RKO (cell line): ENCODE measurements around the gene GALT.

Experiments
- DNase-seq: peaks from one replicate; pipeline ENCODE4 v3.0.0-alpha.2; 2016; ENCODE audit warnings: low spot score

The GALT gene

DNA sequence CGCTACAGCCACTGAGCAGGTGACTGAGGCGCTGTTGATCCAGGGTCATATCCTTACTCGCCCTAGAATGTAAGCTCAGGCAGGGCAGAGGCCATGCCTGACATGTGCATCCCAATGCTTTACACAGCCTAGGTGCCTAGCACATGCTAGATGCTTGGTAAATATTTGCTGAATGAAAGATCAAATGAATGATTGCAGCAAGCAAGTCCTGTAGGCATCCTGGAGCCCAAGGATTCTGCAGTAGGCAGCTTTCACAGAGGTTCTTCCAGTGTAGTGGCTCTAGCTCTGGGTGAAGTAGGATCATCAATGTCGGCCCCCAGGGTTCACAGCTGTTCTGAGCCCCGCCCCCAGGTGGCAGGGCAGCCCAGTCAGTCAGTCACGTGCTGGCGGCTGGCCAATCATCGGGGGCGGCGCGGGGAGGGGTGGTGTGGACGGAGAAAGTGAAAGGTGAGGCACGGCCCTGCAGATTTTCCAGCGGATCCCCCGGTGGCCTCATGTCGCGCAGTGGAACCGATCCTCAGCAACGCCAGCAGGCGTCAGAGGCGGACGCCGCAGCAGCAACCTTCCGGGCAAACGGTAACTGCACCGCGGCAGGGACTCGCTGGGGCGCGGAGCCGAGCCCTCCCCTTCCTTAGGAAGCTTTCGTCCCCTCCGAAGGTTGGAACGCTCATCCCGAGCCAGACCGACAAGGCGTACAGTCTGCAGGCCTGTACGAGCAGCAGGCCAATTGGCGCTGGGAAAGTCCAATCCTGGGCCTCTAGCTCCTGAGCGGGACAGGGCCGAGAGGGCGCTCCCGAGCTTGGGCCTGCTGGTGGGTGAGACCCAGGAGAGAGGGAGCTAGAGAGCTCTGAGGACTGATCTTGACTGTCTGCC is at the start of gene GALT:
GALT (plus strand) TSS at position 465 of the 873 bp plus-strand sequence; CDS start at position 495, 30 bp downstream.
- peak; percentile 87 for DNase-seq

DNA sequence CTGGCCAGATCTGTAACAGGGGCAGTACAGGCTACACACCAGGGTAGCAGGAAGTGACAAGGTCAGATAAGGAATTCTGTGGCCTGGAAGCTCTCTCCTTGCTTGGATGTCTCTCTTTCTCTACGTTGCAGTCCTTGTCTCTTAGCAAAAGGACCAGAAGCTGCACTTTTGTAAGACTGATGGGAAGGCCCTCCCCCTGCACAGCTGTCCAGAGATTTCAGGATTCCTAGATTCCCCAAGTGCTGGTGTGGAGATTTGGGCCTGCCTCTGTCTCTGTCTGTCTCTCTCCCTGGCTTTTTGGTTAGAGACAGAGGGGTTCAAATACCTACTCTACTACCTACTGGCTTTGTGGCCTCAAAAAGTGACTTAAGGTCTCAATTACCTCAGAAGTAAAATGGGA is 46.9 kb upstream of the GALT start:
- DNase-seq = no peak

DNA sequence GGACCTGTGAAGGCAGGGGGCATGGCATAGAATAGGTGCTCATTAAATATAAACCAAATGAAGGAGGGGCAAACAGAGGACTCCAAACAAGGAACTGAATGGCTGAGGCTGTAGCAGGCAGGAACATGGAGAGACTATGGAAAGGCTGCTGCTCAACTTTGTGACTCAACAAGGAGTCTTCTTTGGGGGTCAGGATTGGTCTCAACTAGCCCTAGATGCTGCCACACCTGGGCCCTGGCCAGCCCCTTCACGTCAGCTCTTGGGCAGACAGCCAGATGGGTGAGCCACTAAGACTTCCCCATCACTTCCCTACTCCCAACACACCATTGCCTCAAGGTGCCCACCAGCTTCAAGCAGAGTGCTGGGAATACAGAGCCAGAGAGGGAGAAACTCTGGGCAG is 45.6 kb upstream of the GALT start:
- DNase-seq = no peak

DNA sequence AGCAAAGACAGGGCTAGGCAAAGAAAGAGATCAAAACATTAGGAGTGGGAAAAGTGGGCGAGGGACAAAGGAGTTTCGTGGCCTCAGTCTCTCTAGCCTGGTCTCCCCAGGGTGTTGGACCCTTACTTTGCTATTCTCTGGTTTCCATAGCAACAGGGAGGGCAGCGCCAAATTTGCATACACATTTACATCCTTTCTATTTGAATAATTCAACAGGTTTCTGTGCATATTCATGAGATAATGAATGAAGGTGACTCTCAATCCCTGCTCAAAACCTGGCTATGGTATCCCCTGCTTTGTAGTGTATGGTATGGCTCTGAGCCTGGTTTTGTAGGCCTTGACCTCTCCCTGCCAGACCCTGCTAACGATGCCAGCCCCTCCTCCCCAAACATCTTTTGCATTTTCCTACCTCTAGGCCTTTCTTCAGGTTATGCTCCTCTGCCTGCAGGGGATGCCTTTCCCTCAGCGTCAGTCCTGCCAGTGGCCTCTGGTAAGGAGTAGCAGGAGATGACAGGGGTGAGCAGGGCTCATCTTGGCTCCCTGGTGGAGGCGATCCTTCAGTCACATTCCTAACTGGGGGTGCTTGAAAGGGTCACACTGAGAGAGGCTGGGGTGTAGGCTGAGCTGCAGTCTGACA is 44.4 kb upstream of the GALT start:
- no peak for DNase-seq

DNA sequence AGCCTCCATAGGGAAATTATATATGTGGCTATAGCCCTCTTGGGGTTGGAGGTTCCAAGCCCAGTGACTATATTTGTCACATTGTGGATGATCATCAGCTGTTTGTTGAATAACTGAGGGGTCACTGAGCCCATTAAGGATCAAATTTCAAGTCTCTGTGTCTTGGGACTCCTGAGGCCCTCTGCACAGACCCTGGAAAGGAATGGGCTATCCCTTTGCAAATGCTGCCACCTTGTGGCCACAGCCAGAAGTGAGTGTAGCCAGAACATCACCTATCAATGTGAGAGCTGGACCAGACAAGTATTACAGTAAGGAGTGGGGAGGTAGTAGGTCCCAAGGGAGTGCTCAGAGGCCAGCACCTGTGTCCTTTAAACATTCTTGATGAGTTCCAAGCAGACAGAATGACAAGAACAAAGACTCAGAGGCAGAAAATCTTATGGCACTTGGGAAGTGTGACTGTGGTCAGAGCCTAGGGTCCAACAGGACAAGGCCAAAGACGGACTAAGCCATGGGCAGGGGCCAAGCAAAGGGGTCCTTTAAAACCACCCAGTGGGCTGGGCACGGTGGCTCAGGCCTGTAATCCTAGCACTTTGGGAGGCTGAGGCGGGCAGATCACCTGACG is 42.8 kb upstream of the GALT start:
- peak; percentile 68 for DNase-seq

DNA sequence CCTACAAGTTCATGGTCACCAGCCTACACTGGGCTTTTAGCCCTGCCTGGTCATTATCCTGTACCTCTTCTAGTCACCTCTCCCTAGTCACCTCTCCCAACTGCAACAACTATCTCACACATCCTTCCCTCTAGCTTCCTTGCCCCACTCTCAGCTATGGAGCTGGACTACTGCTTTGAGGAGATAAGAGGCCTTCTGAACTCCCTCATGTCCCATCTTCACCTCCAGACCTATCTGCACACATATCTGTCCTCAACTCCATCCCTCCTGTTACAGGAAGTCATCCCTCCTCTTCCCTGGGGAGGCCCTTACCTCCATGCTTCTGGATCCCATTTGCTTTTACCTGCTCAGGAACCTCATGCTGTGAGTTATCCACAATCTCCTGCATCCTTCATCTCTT is 40.3 kb upstream of the GALT start:
- no peak for DNase-seq

DNA sequence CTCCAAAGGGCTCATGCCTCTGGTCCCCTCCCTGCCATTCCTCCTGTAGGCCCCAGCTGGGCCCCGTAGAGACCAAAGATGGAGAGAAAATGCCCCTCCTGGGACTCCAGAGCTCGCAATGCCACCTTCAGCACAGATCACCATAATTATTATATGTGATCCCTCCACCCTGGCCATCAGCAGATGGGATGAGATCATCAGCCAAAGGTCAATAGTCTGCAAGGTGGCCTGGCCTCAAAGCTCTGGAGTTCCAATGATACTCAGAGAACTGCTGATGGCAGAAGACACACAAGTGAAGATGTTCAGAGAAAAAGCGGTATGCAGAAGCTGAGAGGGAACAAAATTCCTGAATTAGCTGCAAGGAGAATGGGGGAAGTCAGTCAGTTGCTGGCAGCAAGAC is 39.6 kb upstream of the GALT start:
- DNase-seq = no peak

DNA sequence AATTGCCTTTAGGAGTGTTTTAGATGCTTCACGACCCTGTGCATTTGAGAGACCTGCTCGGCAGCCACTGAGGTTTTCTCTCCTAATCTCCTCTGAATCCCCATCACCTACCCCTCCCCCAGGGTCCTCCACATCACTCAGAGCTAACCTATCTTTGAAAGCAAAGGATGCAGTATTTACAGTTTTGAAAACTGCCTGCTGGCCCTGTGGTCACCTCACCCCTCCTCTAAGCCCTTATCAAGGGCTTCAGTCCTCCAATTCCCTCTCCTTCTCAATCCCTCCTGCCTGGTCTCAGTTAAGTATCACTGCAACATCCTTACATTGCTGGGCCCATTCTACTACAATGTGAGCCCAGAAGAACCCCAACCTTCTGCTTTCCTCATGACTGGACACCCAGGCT is 39.1 kb upstream of the GALT start:
- no peak for DNase-seq

DNA sequence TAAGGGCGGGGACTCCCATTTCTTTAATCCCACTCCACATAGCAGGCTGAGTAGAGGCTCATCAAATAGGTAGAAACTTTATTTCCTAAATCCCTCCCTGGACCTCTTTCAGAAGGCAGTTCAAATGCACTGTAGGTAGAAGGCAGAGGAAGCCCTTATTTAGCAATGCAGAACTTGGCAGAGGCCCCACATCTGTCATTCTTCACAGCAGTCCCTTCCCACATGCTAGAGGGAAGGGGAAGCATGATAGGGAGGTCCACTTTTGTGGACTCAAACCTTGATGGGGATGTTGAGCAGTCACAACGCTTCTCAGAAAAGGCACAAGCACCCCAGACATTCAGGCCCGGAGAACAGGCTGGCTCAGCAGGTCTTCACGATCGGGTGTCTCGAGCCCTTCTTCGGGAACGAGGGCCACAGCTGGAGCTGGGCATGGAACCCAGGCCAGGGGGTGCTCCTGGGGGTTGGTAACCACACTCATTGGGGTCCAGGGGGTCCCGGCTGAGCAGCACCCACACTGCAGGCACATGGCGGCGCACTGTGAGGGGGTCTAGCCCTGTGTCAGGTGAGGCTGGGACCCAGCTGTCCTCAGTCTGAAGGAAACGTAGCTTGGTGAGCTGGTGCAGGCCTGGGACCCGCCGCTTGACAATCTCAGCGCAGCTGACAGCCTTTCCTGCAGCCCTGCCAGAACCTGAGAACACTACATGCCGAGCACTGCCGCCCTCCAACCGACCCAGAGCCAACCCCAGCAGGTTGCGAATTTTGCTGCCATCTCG is 35.9 kb upstream of the GALT start:
- no peak for DNase-seq

DNA sequence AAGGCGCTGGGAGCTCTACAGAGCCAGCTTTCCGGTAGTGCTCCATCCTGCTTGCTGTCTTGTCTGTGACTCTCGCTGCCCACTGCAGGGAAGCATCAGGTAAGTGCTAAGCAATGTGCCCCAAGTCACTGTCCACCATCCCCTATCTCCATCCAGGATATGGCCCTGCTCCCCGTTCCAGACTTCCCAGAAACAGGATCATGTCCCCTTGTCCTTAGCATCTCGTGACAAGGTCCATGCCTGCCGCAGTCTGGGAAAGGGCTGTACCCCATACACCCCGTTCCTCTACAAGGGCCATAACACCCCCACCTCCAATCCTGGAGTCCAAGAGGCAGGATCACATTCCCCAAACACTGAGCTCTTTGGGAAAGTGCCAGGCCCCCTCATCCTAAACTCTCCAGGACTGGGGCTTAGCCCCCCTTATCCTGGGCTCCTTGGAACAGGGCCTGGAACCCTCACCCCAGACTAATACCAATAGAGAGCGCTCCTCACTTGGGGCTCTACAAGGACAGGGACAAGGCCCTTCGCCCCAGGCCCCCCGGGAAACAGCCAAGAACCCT is 35.1 kb upstream of the GALT start:
- no peak for DNase-seq

DNA sequence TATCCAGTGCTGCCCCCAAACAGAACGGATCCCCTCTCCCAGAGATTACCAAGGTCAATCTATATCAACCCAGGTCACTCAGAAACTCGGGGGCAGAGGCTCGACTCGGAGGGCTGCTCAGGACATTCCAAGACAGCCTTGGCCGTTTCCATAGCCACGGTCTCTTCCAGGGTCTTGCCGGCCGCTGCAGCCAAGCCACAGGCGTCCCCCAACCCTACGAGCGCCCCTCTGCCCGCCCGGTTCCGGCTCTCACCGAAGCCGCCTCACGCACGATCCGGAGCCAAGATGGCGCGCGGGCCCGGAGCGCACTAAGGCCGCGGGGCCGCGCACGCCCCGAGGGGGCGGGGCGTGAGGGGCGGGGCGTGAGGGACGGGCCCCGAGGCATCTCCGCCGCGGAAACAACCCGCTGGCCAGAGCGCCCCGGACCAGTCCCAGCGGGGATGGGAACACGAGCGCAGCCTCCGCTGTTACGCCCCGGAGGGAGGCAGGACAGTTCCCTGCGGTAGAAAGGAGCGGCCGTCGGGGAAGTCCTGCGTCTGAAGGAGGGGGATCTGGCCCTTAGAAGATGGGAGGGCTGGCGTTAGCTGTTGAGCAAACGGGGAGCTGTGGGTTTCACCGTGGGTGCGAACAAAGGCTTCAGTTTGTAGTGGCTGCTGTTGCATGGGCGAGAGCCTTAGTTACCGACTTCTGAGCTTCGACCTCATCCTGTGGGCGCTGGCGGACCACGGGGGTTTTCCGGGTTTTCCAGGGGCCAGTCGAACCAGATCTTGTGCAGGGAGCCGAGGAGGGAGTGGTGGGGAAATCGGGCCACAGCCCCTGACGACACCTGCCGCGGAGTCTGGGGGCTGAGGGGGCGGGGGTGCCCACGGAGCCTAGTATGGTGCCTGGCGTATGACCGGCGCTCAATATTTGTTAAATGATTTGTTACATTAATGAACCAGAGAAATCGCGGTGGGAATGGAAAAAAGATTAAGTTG is 34.4 kb upstream of the GALT start, which contains the start of gene RPP25L:
RPP25L (minus strand) TSS at position 287 of the 977 bp plus-strand sequence. CDS start 801 bp downstream, outside the sequence.
- peak; percentile 86 for DNase-seq

DNA sequence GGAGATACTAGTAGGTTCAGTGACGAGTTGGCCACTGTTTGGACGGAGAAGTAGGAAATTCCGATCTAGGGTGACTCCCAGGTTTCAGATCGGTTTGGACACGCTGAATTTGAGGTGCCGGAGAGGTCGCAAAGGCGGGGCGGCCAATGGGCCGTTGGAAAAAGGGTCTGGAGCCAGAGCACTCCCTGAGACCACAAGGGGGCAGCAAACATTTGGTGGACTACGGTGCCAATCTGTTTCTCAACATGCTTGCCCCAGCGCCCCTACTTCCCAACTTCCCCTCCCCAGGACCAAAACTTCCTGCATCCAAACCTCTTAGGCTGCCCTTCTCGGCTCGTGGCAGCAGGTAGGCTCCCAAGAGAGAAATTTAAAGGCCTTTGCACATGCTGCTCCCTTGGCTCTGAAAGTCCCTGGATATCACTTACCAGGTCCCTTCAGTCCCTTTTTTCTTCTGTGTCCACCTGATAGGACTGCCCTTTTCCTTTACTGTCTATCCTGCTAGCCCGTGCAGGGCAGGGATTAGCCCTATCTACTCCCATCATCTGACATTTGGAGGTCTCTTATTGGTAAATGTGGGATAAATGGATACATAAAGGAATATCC is 33.6 kb upstream of the GALT start:
- DNase-seq = peak; percentile 87

DNA sequence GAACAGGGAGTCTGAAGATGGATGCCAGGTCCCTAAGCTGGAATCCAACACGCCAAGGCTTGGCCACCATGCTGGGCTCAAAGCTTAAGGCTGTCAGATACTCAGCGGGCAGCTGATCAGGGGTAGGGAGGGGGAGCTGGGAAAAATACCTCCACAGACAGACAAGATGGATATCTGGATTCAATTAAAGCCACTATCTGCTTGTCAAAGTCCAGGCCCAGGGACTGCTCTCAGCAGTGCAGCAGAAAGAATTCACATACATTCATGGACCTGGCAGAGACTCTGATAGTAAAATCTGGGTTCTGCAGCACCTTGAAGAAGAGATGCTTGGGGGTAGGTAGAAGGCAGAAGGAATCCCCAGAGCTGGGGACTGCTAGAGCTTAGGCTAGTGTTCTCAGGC is 31.3 kb upstream of the GALT start:
- DNase-seq = no peak

DNA sequence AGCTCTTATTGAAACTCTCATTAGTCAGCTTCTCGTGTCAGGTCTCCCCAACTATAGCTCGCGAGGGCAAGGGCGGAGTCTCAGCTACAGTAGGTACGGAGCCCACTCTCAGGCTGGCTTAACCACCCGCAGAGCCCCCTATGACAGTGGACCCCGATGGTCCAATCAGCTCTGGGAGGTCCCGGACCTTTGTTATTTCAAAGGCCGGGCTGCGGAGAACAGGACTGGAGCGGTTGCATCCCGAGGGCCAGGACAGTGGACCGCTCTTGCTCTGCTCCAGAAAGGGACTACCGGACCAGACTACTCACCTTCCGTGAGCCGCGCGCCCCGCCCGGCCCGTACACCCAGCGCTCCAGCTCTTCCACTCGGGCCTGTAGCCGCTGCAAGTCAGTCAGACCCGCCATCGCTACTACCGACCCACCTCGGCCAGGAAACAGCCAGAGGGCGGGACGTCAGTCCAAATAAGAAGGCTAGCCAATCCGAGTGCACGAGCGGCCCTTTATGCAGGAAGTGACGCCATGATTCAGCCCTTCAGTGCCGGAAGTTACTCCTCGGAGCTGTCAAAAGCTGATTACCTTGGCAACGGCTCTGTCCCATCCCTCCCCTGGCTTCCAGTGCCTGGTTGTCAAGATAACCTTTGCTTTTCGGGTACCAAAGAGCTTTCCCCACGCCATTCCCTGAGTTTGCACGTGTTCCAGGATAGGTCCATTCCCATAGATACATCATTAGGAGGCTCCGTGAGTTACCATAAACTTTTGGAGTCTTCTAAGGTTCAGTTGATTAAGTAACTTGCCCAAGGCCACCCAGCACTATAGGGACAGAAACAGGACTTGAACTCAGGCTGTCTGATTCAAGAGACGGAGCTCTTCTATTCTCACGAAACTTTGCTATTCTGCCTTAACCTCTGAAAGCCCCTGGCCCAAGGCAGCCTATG is 26.1 kb upstream of the GALT start, which contains the start of gene DCTN3:
DCTN3 (minus strand) TSS at position 435 of the 934 bp plus-strand sequence; CDS start at position 404, 31 bp downstream.
- DNase-seq = peak; percentile 97

DNA sequence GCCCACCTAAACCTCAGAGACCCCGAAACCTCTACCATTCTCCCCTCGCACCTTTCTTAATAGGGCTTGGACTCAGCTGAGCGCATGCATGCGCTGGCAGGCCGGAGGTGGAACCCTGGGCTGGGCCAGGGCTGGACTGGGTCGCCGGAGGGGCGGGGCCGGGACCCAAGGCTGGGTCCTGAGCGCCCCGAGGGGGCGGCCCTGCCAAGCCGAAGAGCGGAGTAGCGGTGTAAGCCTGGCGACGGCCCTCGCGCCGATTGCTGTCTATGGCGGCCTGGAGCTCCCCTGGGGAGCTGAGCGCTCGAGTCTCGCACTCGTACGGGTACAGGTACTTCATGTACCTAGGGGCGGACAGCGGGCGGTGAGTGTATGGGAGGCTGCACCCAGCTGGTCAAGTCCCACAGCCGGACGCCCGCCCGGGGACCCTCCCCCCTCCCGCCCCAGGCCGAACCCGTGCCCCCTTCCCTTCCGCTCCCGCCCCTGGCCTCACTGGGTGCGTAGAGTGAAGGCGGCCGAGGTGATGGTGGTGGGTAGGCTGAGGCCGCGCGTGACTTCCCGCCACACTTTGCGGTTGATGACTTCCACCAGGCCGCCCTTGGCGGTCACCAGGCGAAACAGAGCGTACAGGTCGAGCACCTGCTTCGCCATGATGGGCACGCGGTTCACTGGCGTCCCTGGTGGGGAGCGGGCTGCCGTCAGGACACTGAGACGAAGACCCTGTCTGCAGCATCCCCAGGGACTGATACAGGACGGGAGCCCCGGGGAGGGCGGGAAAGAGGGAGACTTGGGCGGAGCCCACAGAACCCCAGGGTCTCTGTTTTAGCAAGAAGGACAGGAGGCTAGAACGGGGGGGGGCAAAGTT is 22.9 kb upstream of the GALT start:
- DNase-seq = no peak

DNA sequence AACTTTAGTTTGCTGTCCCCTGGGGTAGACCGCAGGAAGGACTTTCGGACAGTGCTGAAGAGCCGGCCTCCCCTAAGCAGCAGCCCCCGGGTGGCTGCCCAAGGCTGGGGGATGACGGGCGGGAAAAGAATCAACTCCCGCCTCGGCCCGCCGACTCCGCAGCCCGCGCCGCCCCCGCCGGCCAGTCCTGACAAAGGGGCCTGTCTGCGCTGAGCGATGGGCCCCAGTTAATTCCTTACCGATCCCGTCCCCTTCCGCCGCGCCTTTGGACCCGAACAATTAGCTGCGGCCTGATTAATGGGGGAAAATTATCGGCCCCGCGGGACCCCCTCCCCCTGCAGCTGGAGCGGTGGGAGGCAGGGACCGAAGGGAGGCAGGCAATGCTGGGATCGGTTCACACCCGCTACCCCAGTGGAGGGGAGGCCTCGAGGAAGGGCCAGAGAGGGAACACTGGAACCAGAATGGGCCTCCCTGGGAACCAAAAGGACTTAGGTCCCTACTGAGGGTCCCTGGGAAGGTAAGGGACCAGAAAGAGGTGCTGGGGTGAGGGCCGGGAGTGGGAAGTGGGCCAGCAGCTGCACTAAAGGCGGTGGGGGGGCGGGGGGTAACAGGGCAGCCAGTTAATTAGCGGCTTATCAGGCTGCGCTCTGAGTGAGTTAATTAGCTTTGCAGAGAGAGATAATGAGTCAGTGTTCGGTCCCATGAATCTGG is 21.8 kb upstream of the GALT start:
- DNase-seq = no peak

DNA sequence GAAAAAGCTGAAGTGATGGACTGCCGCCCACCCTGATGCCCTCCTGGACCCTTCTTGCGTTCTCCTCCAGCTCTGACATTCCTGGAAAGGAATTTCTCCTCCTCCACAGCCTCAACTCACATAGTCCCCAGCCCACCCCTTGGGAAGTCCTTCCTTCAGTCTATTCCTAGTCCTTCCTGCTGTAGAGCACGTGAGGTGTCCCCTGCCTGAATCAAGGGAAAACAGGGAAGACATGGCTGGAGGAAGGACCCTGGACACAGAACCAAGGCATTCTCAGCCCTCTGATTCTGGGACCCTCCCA is 21.3 kb upstream of the GALT start:
- DNase-seq = no peak
